Measurements from ENCODE around the gene LGALS3BP. TPM values are rescaled to one million over a fixed set of nuclear protein-coding genes. Genes with fewer than 3 reads are reported as not detected.

The LGALS3BP gene
- total RNA-seq, 1 donor from 2014 or later: 2.3 TPM

- no peak for DNase-seq (ENCODE audit: low read depth, low spot score)
Measured at GRCh38 chr17:79014158-79014758, 34.5 kb upstream of the LGALS3BP start.

GRCh38 chr17:79012563-79013134 lies 32.9 kb upstream of the LGALS3BP start:
- DNase-seq (ENCODE audit: low read depth, low spot score): no peak

- DNase-seq (ENCODE audit: low read depth, low spot score): peak; percentile 62
Measured at GRCh38 chr17:79011451-79012147, 31.9 kb upstream of the LGALS3BP start.

GRCh38 chr17:79010304-79010646 lies 30.6 kb upstream of the LGALS3BP start:
- DNase-seq (ENCODE audit: low read depth, low spot score): no peak

GRCh38 chr17:79009397-79010303 lies 29.9 kb upstream of the LGALS3BP start, which contains the start of gene CANT1:
Gene CANT1 (minus strand): TSS chr17:79009764. CDS start chr17:78997622, 12,142 bp downstream.
- peak; percentile 39 for DNase-seq (ENCODE audit: low read depth, low spot score)

- no peak for DNase-seq (ENCODE audit: low read depth, low spot score)
Measured at GRCh38 chr17:79008666-79009387, 29.1 kb upstream of the LGALS3BP start.

- no peak for DNase-seq (ENCODE audit: low read depth, low spot score)
Measured at GRCh38 chr17:79007504-79008381, 28.0 kb upstream of the LGALS3BP start.

- no peak for DNase-seq (ENCODE audit: low read depth, low spot score)
Measured at GRCh38 chr17:79006794-79007503, 27.2 kb upstream of the LGALS3BP start.

GRCh38 chr17:79006046-79006445 lies 26.3 kb upstream of the LGALS3BP start:
- no peak for DNase-seq (ENCODE audit: low read depth, low spot score)

GRCh38 chr17:79005063-79005861 lies 25.5 kb upstream of the LGALS3BP start:
- DNase-seq (ENCODE audit: low read depth, low spot score): no peak

GRCh38 chr17:79003661-79004411 lies 24.1 kb upstream of the LGALS3BP start:
- no peak for DNase-seq (ENCODE audit: low read depth, low spot score)

- no peak for DNase-seq (ENCODE audit: low read depth, low spot score)
Measured at GRCh38 chr17:79002796-79003593, 23.3 kb upstream of the LGALS3BP start.

GRCh38 chr17:79002291-79002690 lies 22.6 kb upstream of the LGALS3BP start:
- no peak for DNase-seq (ENCODE audit: low read depth, low spot score)

GRCh38 chr17:79001190-79002020 lies 21.7 kb upstream of the LGALS3BP start:
- no peak for DNase-seq (ENCODE audit: low read depth, low spot score)

- no peak for DNase-seq (ENCODE audit: low read depth, low spot score)
Measured at GRCh38 chr17:79000396-79001189, 20.9 kb upstream of the LGALS3BP start.

All from pulmonary artery endothelial cell (primary cell).